GM21825 (cell line): Measurements from ENCODE around the gene ACTG1.
"Not testable (repeated sequence)": the region's sequence is repeated elsewhere in the genome, so short reads cannot be mapped to it uniquely, and the experiment has no call there.

ENCODE experiments used
- ATAC-seq: cut with Tn5 transposase; IDR thresholded peaks from one replicate; pipeline ENCODE4 v1.9.1; 2021; ENCODE audit warnings: mild to moderate bottlenecking, moderate library complexity; ENCODE audit not compliant: unreplicated experiment

Gene ACTG1

GRCh38 chr17:81533339-81534141, 20.9 kb upstream of the ACTG1 start:
- ATAC-seq, result no peak

- ATAC-seq, result no peak
Measured at GRCh38 chr17:81532490-81533287, 20.1 kb upstream of the ACTG1 start.

DNA sequence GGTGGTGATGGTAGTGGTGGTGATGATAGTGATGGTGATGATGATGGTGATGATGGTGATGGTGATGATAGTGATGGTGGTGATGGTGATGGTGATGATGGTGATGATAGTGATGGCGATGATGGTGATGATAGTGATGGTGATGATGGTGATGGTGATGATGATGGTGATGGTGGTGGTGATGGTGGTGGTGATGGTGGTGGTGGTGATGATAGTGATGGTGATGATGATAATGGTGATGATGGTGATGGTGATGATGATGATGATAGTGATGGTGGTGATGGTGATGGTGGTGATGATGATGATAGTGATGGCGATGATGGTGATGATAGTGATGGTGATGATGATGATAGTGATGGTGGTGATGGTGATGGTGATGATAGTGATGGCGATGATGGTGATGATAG, 19.4 kb upstream of the ACTG1 start:
- ATAC-seq, result not testable (repeated sequence)

DNA sequence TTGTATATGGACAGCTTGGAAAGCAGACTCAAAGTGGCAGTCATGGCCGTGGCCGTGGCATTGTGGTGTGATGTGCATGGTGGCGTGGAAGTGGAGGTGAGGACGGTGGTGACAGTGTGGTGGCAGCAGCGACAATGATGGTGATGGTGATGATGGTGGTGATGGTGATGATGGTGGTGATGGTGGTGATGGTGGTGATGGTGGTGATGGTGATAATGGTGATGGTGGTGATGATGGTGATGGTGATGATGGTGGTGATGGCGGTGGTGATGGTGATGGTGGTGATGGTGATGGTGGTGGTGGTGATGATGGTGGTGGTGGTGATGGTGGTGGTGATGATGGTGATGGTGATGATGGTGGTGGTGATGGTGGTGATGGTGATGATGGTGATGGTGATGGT, 18.4 kb upstream of the ACTG1 start:
- ATAC-seq, result not testable (repeated sequence)

GRCh38 chr17:81529437-81529803, 16.8 kb upstream of the ACTG1 start:
- ATAC-seq, result no peak

DNA sequence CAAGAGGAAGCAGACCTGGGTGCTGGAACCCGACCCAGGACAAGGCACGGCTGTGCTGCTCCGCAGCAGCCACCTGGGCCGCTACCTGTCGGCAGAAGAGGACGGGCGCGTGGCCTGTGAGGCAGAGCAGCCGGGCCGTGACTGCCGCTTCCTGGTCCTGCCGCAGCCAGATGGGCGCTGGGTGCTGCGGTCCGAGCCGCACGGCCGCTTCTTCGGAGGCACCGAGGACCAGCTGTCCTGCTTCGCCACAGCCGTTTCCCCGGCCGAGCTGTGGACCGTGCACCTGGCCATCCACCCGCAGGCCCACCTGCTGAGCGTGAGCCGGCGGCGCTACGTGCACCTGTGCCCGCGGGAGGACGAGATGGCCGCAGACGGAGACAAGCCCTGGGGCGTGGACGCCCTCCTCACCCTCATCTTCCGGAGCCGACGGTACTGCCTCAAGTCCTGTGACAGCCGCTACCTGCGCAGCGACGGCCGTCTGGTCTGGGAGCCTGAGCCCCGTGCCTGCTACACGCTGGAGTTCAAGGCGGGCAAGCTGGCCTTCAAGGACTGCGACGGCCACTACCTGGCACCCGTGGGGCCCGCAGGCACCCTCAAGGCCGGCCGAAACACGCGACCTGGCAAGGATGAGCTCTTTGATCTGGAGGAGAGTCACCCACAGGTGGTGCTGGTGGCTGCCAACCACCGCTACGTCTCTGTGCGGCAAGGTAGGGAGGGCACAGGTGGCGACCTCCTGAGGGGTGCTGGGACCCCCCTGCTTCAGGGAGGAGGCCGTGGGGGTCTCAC, 16.2 kb upstream of the ACTG1 start:
- ATAC-seq, result no peak

- ATAC-seq, result no peak
Measured at GRCh38 chr17:81528384-81528650, 15.7 kb upstream of the ACTG1 start.

- ATAC-seq, result no peak
Measured at GRCh38 chr17:81527591-81528383, 15.2 kb upstream of the ACTG1 start, which contains the start of gene FSCN2. Gene FSCN2 (plus strand): TSS chr17:81528377. CDS start chr17:81528532, 155 bp downstream.

DNA sequence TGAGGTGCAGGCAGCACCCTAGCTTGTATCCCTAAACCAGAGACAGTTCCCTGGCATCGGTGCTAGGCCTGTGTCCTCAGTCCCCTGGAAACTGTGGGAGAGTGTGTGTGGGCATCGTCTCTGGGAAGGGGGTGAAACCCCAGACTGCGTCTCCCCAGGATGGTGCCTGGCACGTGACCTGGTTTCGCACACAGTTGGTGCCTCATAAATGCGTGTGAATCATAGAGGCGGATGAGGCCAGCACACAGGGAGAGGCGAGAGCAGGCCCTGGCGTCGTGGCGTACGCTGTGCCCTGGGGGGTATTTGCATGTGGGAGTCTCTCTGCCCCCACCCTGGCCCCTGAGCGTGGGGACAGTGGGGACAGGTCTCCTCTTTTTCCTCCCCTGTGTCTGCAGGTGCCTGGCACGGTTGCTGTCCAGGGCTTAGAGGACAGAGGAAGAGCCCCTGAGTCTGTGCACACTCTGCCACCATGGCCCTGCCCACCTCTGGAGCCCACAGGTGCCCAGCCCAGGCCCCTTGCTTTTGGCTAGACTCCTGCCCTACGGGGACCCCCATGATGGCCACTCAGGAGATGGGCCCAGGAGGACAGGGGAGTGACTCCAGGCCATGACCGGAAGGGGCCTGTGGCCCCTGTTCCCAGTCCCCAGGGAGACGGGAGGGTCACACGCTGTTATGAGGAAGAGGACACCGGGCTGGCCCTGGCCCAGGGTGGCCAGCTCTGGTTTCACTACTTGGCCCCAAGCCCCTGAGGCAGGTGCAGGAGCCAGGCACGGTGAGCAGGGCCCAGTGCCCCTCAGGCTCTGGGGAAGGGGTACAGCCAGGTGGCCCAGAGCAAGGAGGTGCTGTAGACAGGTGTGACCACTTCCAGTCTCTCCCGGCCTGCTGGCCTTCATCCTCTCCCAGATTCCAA, 14.3 kb upstream of the ACTG1 start:
- no peak for ATAC-seq

GRCh38 chr17:81524865-81525159, 12.2 kb upstream of the ACTG1 start:
- no peak for ATAC-seq

DNA sequence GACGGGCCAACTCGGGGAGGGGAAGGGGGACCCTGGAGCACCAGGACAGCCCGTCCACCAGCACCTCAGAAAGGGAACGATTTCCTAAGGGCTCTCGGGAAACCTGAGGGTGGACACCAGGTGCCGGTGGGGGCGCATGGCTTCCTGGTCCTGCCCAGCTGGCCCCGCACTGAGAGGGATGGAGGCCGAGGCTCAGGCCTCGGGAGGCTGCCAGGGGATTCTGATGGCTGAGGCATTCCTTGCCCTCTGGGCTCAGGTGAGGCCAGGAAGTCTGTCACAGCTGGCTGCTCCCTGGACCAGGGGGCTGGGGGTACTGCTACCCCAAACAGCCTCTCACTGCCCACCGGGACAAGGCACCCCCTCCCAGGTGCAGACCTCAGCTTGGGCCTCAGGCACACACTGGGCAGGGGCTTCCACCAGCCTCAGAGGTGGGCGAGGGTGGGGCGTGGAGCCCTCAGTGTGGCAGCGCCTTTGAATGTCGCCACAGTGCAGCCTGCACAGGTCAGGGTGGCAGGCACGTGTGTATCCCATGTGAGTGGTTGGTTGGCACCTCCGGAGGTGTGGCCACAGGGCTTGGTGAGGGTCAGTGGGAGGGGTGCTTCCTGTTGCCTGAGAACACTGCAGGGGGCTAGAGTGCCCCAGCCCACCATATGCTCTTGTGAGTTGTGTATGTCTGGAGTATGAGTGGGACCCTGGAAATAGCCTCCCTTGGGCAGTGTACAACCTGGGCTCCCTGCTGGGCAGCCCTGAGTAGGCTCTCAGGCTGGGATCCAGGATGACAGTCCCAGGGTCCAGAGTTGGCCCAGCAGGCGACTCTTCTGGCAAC, 11.7 kb upstream of the ACTG1 start:
- ATAC-seq, result no peak

- ATAC-seq, result no peak
Measured at GRCh38 chr17:81523402-81524038, 10.9 kb upstream of the ACTG1 start.

DNA sequence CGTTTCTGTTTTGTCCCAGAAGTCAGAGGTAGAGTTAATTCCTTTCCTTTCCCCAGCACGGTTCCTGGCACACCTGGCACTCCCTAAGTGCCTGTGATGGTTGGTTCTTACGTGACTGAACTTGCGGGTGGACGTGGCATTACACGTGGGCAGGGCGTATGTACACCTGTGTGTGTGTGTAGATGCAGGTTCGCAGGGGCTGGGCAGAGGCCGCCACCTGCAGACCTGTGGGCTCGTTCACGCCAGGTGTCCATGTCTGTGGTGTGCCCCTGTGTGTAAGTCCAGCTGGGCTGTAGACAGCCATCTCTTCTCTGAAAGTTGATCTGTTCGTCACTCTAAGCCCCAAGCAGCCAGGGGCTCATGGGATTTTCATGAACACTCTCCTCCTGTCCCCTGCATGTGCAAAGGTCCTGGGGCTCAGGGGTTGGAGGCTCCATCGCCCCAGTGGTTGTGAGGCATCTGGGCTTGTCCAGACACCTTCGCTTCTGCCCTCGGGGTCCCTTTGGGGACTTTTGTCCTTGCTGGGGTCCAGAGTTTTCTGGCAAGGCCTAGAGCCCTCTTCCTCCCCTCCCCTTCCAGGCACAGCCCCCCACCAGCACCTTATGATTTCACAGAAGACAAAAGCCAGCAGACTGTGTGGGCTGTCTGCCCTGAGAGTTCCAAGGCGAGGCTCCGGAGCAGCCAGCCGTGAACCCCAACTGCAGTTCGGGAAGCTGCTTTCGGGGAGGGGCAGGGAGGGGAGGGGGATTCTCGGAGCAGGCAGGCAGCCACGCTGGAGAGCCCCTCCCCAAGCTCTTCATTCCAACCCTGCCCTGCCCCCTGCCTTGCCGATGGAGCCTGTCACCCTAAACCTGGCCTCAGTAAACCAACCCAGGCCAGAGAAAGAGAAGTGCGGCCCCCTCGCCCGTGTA, 10.1 kb upstream of the ACTG1 start:
- no peak for ATAC-seq

DNA sequence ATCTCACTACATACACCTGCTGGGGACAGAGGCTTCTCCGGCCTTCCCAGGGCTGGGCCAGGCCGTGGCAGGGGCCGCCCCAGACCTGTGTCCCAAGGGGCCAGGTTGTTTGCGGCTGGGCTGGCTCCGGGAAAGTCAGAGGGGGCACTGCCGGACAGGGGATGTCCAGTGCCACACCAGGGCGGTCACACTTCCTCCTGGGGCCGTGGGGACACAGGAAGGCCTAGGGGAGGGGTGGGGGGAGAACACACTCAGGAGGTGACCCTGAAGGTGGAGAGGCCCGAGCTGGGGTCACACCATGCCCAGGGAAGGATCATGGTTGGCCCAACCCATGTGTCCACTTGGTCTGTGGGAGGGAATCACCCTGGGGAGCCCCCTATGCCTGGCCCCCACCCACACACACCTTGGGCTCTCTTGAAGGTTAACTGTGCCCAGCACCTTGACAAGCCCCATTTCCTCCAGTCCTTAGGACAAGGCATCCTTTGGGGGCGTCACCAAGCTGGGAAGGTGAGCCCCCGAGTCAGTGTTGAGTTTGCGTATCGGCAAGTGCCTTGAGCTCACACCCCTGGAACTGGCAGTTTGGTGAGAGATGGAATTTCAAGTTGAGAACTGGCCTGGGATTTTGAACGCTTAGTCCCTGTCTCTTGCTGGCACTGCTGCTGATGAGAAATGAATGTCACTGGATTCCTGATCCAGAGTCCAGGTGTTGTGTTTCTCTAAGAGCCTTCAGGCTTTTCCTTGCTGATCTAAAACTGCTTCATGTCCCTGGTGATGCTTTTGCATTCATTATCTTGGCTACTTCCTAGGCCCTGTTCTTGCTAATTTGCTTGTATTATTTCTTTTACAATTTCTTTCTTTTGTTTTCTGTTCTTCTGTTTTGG, 7.7 kb upstream of the ACTG1 start:
- ATAC-seq, result no peak

GRCh38 chr17:81519284-81520020, 6.9 kb upstream of the ACTG1 start:
- ATAC-seq, result peak; percentile 19

GRCh38 chr17:81518785-81519283, 6.2 kb upstream of the ACTG1 start:
- peak; percentile 9 for ATAC-seq
